ENCODE results near the gene UGT1A6. TPM values are rescaled to one million over a fixed set of nuclear protein-coding genes. Genes with fewer than 3 reads are reported as not detected.
"Not testable (repeated sequence)": the region's sequence is repeated elsewhere in the genome, so short reads cannot be mapped to it uniquely, and the experiment has no call there.

UGT1A6 gene
- total RNA-seq, 5 donors from 2014 or later (not counting 1 experiment from before 2014, with no cell fraction given) = 0.32 TPM; not detected in 4

GRCh38 chr2:233740870-233741269 is 48.2 kb downstream of the UGT1A6 start:
- Mint-ChIP-seq H3K4me1 (no peaks in the 10 kb centered on the region), H3K36me3 (no peaks in the 10 kb centered on the region), H3K27ac (no peak overlapping the region), H3K27me3 (peaks cover 28 to 33% of the 10 kb centered on the region in 2 donors), H3K4me3 (no peak overlapping the region), H3K9me3 (no peaks in the 10 kb centered on the region)
- H3K9me3 ChIP-seq = no peaks in the 10 kb centered on the region
- 60% methylated on average over 2 of the region's 2 CpGs for WGBS (ENCODE audit: insufficient coverage)
- no peak overlapping the region for H3K27ac ChIP-seq (ENCODE audit: low read length)
- peaks cover 0 to 17% of the 10 kb centered on the region in 2 experiments for H3K27me3 ChIP-seq (replicated peaks in 1 of 2; ENCODE audit: control insufficient read depth in 2 of 2, extremely low read depth in 1 of 2, insufficient read depth in 2 of 2, low read length in 1 of 2)
- ATAC-seq (replicated peaks in 1 of 4) (no peak), DNase-seq (no peak)
- H3K4me1 ChIP-seq (ENCODE audit: control insufficient read depth in 1 of 2, extremely low read depth in 1 of 2, insufficient read depth in 2 of 2, low read length in 2 of 2) = no peaks in the 10 kb centered on the region
- ChIA-PET POLR2A (no interaction called here), CTCF (no interaction called here)
- H3K36me3 ChIP-seq (ENCODE audit: control insufficient read depth in 2 of 2, extremely low read depth in 1 of 2, insufficient read depth in 1 of 2, low read length in 1 of 2) = no peaks in the 10 kb centered on the region
- no peak overlapping the region for H3K4me3 ChIP-seq (ENCODE audit: control insufficient read depth in 1 of 2, extremely low read depth in 1 of 2, low read length in 1 of 2)

- H3K9me3 ChIP-seq = no peaks in the 10 kb centered on the region
- H3K27me3 Mint-ChIP-seq = peaks cover 33 to 34% of the 10 kb centered on the region in 2 donors
- H3K4me1 Mint-ChIP-seq = no peaks in the 10 kb centered on the region
- no peaks in the 10 kb centered on the region for H3K4me1 ChIP-seq (ENCODE audit: control insufficient read depth in 1 of 2, extremely low read depth in 1 of 2, insufficient read depth in 2 of 2, low read length in 2 of 2)
- no peaks in the 10 kb centered on the region for H3K36me3 ChIP-seq (ENCODE audit: control insufficient read depth in 2 of 2, extremely low read depth in 1 of 2, insufficient read depth in 1 of 2, low read length in 1 of 2)
- POLR2A ChIA-PET = no interaction called here
- no peak overlapping the region for H3K27ac ChIP-seq (ENCODE audit: low read length)
- no peaks in the 10 kb centered on the region for H3K36me3 Mint-ChIP-seq
- no peak overlapping the region for H3K27ac Mint-ChIP-seq
- peaks cover 0 to 18% of the 10 kb centered on the region in 2 experiments for H3K27me3 ChIP-seq (replicated peaks in 1 of 2; ENCODE audit: control insufficient read depth in 2 of 2, extremely low read depth in 1 of 2, insufficient read depth in 2 of 2, low read length in 1 of 2)
- no peak overlapping the region for H3K4me3 Mint-ChIP-seq
- DNase-seq (no peak), ATAC-seq (replicated peaks in 1 of 4) (no peak)
- H3K4me3 ChIP-seq (ENCODE audit: control insufficient read depth in 1 of 2, extremely low read depth in 1 of 2, low read length in 1 of 2) = no peak overlapping the region
- 91% methylated on average over 40 of the region's 46 CpGs for WGBS (ENCODE audit: insufficient coverage)
- H3K9me3 Mint-ChIP-seq = no peaks in the 10 kb centered on the region
- CTCF ChIA-PET = no interaction called here
These were observed 51.0 kb downstream of the UGT1A6 start for GRCh38 chr2:233743464-233744259.

- 79% methylated on average over 2 of the region's 5 CpGs for WGBS (ENCODE audit: insufficient coverage)
- ChIA-PET CTCF (no interaction called here), POLR2A (no interaction called here)
- Mint-ChIP-seq H3K36me3 (no peaks in the 10 kb centered on the region), H3K27me3 (peaks cover 33 to 38% of the 10 kb centered on the region in 2 donors), H3K9me3 (peaks cover 3 to 8% (median 7%) of the 10 kb centered on the region in 3 donors), H3K27ac (no peak overlapping the region), H3K4me3 (no peak overlapping the region), H3K4me1 (no peaks in the 10 kb centered on the region)
- Histone ChIP-seq H3K4me1 (ENCODE audit: control insufficient read depth in 1 of 2, extremely low read depth in 1 of 2, insufficient read depth in 2 of 2, low read length in 2 of 2) (no peaks in the 10 kb centered on the region), H3K36me3 (ENCODE audit: control insufficient read depth in 2 of 2, extremely low read depth in 1 of 2, insufficient read depth in 1 of 2, low read length in 1 of 2) (no peaks in the 10 kb centered on the region), H3K27me3 (replicated peaks in 1 of 2; ENCODE audit: control insufficient read depth in 2 of 2, extremely low read depth in 1 of 2, insufficient read depth in 2 of 2, low read length in 1 of 2) (peaks cover 0 to 18% of the 10 kb centered on the region in 2 experiments), H3K4me3 (ENCODE audit: control insufficient read depth in 1 of 2, extremely low read depth in 1 of 2, low read length in 1 of 2) (no peak overlapping the region), H3K27ac (ENCODE audit: low read length) (no peak overlapping the region), H3K9me3 (no peaks in the 10 kb centered on the region)
- DNase-seq (no peak), ATAC-seq (replicated peaks in 1 of 4) (no peak)
These were observed 52.5 kb downstream of the UGT1A6 start for GRCh38 chr2:233745073-233745755.

GRCh38 chr2:233745838-233746237 is 53.1 kb downstream of the UGT1A6 start:
- H3K4me3 ChIP-seq (ENCODE audit: control insufficient read depth in 1 of 2, extremely low read depth in 1 of 2, low read length in 1 of 2); H3K9me3 Mint-ChIP-seq; H3K36me3 ChIP-seq (ENCODE audit: control insufficient read depth in 2 of 2, extremely low read depth in 1 of 2, insufficient read depth in 1 of 2, low read length in 1 of 2); DNase-seq; H3K27ac ChIP-seq (ENCODE audit: low read length); H3K9me3 ChIP-seq; CTCF ChIA-PET; H3K36me3 Mint-ChIP-seq; POLR2A ChIA-PET; H3K4me1 Mint-ChIP-seq; H3K4me3 Mint-ChIP-seq; H3K4me1 ChIP-seq (ENCODE audit: control insufficient read depth in 1 of 2, extremely low read depth in 1 of 2, insufficient read depth in 2 of 2, low read length in 2 of 2); H3K27ac Mint-ChIP-seq; ATAC-seq (replicated peaks in 1 of 4): not testable (repeated sequence)
- peaks cover 0 to 22% of the 10 kb centered on the region in 2 experiments for H3K27me3 ChIP-seq (replicated peaks in 1 of 2; ENCODE audit: control insufficient read depth in 2 of 2, extremely low read depth in 1 of 2, insufficient read depth in 2 of 2, low read length in 1 of 2)
- WGBS (ENCODE audit: insufficient coverage) = no CpG with 5 or more reads among the region's 2 CpGs
- H3K27me3 Mint-ChIP-seq = peaks cover 33 to 37% of the 10 kb centered on the region in 2 donors

GRCh38 chr2:233746475-233747282 is 54.0 kb downstream of the UGT1A6 start:
- peaks cover 35 to 41% of the 10 kb centered on the region in 2 donors for H3K27me3 Mint-ChIP-seq
- H3K36me3 Mint-ChIP-seq = no peaks in the 10 kb centered on the region
- no peak overlapping the region for H3K27ac ChIP-seq (ENCODE audit: low read length)
- 60% methylated on average over 4 of the region's 10 CpGs for WGBS (ENCODE audit: insufficient coverage)
- ChIA-PET POLR2A (no interaction called here), CTCF (no interaction called here)
- H3K4me1 ChIP-seq (ENCODE audit: control insufficient read depth in 1 of 2, extremely low read depth in 1 of 2, insufficient read depth in 2 of 2, low read length in 2 of 2) = no peaks in the 10 kb centered on the region
- no peaks in the 10 kb centered on the region for H3K36me3 ChIP-seq (ENCODE audit: control insufficient read depth in 2 of 2, extremely low read depth in 1 of 2, insufficient read depth in 1 of 2, low read length in 1 of 2)
- DNase-seq (no peak), ATAC-seq (replicated peaks in 1 of 4) (no peak)
- no peak overlapping the region for H3K4me3 Mint-ChIP-seq
- no peaks in the 10 kb centered on the region for H3K4me1 Mint-ChIP-seq
- H3K27me3 ChIP-seq (replicated peaks in 1 of 2; ENCODE audit: control insufficient read depth in 2 of 2, extremely low read depth in 1 of 2, insufficient read depth in 2 of 2, low read length in 1 of 2) = peaks cover 0 to 22% of the 10 kb centered on the region in 2 experiments
- H3K9me3 ChIP-seq = no peaks in the 10 kb centered on the region
- H3K4me3 ChIP-seq (ENCODE audit: control insufficient read depth in 1 of 2, extremely low read depth in 1 of 2, low read length in 1 of 2) = no peak overlapping the region
- H3K9me3 Mint-ChIP-seq = peaks cover 6 to 17% (median 8%) of the 10 kb centered on the region in 3 donors
- H3K27ac Mint-ChIP-seq = no peak overlapping the region

GRCh38 chr2:233747283-233747544 is 54.5 kb downstream of the UGT1A6 start:
- Mint-ChIP-seq H3K4me1 (no peaks in the 10 kb centered on the region), H3K4me3 (no peak overlapping the region)

More at GRCh38 chr2:233747283-233747544, 54.5 kb downstream of the UGT1A6 start:
- H3K27ac Mint-ChIP-seq = no peak overlapping the region
- ATAC-seq (replicated peaks in 1 of 4) = no peak
- H3K27ac ChIP-seq (ENCODE audit: low read length) = no peak overlapping the region
- CTCF ChIA-PET = no interaction called here
- 100% methylated on average over 1 of the region's 6 CpGs for WGBS (ENCODE audit: insufficient coverage)
- H3K4me3 ChIP-seq (ENCODE audit: control insufficient read depth in 1 of 2, extremely low read depth in 1 of 2, low read length in 1 of 2) = no peak overlapping the region
- H3K9me3 ChIP-seq = no peaks in the 10 kb centered on the region
- no peaks in the 10 kb centered on the region for H3K4me1 ChIP-seq (ENCODE audit: control insufficient read depth in 1 of 2, extremely low read depth in 1 of 2, insufficient read depth in 2 of 2, low read length in 2 of 2)
- peaks cover 37 to 41% of the 10 kb centered on the region in 2 donors for H3K27me3 Mint-ChIP-seq
- H3K27me3 ChIP-seq (replicated peaks in 1 of 2; ENCODE audit: control insufficient read depth in 2 of 2, extremely low read depth in 1 of 2, insufficient read depth in 2 of 2, low read length in 1 of 2) = peaks cover 0 to 20% of the 10 kb centered on the region in 2 experiments
- no peak for DNase-seq
- POLR2A ChIA-PET = no interaction called here
- H3K9me3 Mint-ChIP-seq = peaks cover 7 to 19% (median 8%) of the 10 kb centered on the region in 3 donors
- H3K36me3 ChIP-seq (ENCODE audit: control insufficient read depth in 2 of 2, extremely low read depth in 1 of 2, insufficient read depth in 1 of 2, low read length in 1 of 2) = no peaks in the 10 kb centered on the region
- no peaks in the 10 kb centered on the region for H3K36me3 Mint-ChIP-seq

Data from T-cell (primary cell).